ENCODE measurements around the gene UBR3. TPM values are rescaled to one million over a fixed set of nuclear protein-coding genes. Genes with fewer than 3 reads are reported as not detected.
A peak's percentile ranks its signal among the peaks of the same experiment; 100 is the strongest.

UBR3 gene
- total RNA-seq, 1 experiment from 2014 or later: 21.9 TPM

GRCh38 chr2:169838743-169839489, 11.7 kb downstream of the UBR3 start:
- Histone ChIP-seq H3K9me3 (ENCODE audit: control insufficient read depth, low read depth, low read length) (no peaks in the 10 kb centered on the region), H2BK20ac (ENCODE audit: low read depth, low read length, poor library complexity, severe bottlenecking) (no peak overlapping the region), H3K4me2 (ENCODE audit: insufficient read depth, insufficient read length, low read length) (no peak overlapping the region), H3K18ac (ENCODE audit: insufficient read length, low read depth, low read length) (no peak overlapping the region), H3K23ac (ENCODE audit: insufficient read length, low read depth, low read length) (no peak overlapping the region), H3K9ac (ENCODE audit: extremely low read depth, insufficient read length, low read length) (no peak overlapping the region), H4K91ac (ENCODE audit: insufficient read length, low read depth, low read length) (no peak overlapping the region), H4K20me1 (ENCODE audit: control insufficient read depth, insufficient read depth, insufficient read length) (no peaks in the 10 kb centered on the region), H2AK5ac (ENCODE audit: insufficient read length, low read length) (no peak overlapping the region), H2BK5ac (ENCODE audit: insufficient read length, low read length) (no peak overlapping the region), H2BK120ac (ENCODE audit: low read depth, low read length, poor library complexity, severe bottlenecking) (no peak overlapping the region), H3K4ac (ENCODE audit: low read depth, low read length) (no peak overlapping the region), H3K79me2 (ENCODE audit: insufficient read depth, low read length) (peaks cover under 1% of the 10 kb centered on the region; the same call in 1 of the 2 replicates), H3K79me1 (ENCODE audit: insufficient read depth, low read depth, low read length, poor library complexity, severe bottlenecking) (no peaks in the 10 kb centered on the region), H3K27ac (ENCODE audit: insufficient read length, low read depth, low read length) (no peak overlapping the region), H3K14ac (ENCODE audit: insufficient read depth, low read length) (no peak overlapping the region), H3K4me1 (ENCODE audit: insufficient read depth, low read length) (no peaks in the 10 kb centered on the region), H2AFZ (ENCODE audit: low read length) (no peak overlapping the region), H3K56ac (ENCODE audit: insufficient read length, low read depth, low read length) (no peak overlapping the region), H3K23me2 (ENCODE audit: insufficient read length, low read depth, low read length, poor library complexity, severe bottlenecking) (no peaks in the 10 kb centered on the region), H4K8ac (replicated peaks; ENCODE audit: insufficient read length, low read depth, low read length) (no peak overlapping the region), H4K5ac (ENCODE audit: insufficient read length, low read depth, low read length) (no peak overlapping the region), H3T11ph (ENCODE audit: low read length) (no peak overlapping the region), H3K27me3 (ENCODE audit: insufficient read depth, low read length) (no peaks in the 10 kb centered on the region), H2BK15ac (ENCODE audit: low read depth, low read length) (no peak overlapping the region), H2BK12ac (ENCODE audit: insufficient read length, low read depth, low read length) (no peak overlapping the region)
- Mint-ChIP-seq H3K4me3 (no peak overlapping the region), H3K4me1 (peaks cover 4 to 7% of the 10 kb centered on the region in 2 experiments; a peak in 2 of 4 replicates), H3K36me3 (ENCODE audit: insufficient read depth in 1 of 3, low read depth in 3 of 3) (peaks cover 18 to 21% (median 19%) of the 10 kb centered on the region in 3 experiments), H3K27me3 (ENCODE audit: low read depth) (no peaks in the 10 kb centered on the region; the same call in 1 of the 2 replicates), H3K9me3 (peaks cover 2 to 7% of the 10 kb centered on the region in 2 experiments; a peak in 3 of 5 replicates), H3K27ac (peak overlapping the region in 1 of 3 experiments; percentile 2; a peak in 1 of 7 replicates)
- DNase-seq: no peak
- no CpG with 5 or more reads among the region's 2 CpGs for WGBS (ENCODE audit: extremely low coverage, insufficient read length, low lambda C conversion rate)
- TF ChIP-seq, protein P1, sequence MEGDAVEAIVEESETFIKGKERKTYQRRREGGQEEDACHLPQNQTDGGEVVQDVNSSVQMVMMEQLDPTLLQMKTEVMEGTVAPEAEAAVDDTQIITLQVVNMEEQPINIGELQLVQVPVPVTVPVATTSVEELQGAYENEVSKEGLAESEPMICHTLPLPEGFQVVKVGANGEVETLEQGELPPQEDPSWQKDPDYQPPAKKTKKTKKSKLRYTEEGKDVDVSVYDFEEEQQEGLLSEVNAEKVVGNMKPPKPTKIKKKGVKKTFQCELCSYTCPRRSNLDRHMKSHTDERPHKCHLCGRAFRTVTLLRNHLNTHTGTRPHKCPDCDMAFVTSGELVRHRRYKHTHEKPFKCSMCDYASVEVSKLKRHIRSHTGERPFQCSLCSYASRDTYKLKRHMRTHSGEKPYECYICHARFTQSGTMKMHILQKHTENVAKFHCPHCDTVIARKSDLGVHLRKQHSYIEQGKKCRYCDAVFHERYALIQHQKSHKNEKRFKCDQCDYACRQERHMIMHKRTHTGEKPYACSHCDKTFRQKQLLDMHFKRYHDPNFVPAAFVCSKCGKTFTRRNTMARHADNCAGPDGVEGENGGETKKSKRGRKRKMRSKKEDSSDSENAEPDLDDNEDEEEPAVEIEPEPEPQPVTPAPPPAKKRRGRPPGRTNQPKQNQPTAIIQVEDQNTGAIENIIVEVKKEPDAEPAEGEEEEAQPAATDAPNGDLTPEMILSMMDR (conservative IDR thresholded peaks at IDR 0.05): no peak

Data from H9 (cell line).